GM19395 (cell line): ENCODE results near the gene BICDL1.

Source experiments
- ATAC-seq: cut with Tn5 transposase; IDR thresholded peaks from one replicate; pipeline ENCODE4 v1.9.1; 2021; ENCODE audit warnings: mild to moderate bottlenecking, moderate library complexity; ENCODE audit not compliant: unreplicated experiment

Gene BICDL1

DNA sequence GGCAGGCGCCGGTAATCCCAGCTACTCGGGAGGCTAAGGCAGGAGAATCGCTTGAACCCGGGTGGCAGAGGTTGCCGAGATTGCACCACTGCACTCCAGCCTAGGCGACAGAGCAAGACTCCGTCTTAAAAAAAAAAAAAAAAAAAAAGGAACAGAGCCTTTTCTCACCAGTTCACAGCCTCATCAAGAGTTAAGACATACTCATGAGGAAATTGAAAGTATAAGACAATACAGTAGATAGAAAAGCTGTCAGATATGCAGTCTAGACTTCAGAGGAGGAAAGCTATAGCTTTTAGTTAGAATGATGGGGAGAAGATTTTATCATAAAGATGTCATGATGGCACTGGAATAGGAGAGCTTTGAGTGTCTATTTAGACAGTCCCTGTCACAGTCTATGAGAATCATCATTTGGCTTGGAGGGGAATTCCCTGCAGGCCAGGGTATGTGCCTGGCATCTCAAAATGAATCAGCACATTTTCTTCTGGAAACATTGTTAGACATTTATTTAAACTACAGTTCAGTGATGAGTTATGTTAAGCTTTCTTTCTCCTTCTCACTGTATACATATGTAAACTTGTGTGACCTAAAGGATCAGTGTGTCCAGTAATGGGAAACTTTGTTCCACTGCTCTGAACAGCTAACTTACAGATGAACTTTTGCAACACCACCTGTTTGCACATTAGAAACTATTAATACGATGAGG, 130.4 kb downstream of the BICDL1 start:
- peak; percentile 37 for ATAC-seq

DNA sequence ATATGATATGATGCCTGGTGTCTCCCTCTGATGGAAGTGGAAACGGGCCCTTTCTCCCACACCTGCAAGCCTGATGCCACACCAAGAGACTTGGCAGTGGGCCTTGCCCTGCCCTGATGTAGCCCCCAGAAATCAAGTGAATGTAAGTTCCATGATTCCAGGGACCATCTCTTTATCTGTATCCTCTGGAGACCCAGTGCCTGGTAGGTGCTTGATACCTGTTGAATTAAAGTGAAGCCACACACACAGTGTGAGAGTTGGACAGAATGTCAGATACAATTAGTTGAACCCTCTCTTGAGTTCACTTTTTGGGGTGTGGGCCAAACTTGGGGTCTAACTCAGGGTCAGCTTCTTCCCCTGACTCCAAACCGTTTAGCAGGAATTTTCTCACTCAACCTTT, 132.3 kb downstream of the BICDL1 start:
- ATAC-seq: no peak

DNA sequence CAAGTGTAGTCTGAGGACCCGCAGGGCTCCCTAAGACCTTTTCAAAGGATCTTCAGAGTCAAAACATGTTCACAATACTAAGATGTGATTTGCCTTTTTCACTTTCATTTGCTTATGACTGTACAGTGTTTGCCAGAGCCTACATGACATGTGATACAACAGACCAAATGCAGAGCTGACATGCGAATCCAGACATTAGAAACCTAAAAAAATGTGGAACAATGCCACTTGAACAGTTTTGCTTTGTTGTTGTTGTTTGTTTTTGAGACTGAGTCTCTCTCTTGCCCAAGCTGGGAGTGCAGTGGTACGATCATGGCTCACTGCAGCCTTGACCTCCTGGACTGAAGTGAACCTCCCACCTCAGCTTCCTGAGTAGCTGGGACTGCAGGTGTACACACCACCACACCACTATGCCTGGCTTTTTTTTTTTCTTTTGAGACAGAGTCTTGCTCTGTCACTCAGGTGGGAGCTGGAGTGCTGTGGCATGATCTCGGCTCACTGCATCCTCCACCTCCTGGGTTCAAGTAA, 132.8 kb downstream of the BICDL1 start:
- peak; percentile 59 for ATAC-seq

DNA sequence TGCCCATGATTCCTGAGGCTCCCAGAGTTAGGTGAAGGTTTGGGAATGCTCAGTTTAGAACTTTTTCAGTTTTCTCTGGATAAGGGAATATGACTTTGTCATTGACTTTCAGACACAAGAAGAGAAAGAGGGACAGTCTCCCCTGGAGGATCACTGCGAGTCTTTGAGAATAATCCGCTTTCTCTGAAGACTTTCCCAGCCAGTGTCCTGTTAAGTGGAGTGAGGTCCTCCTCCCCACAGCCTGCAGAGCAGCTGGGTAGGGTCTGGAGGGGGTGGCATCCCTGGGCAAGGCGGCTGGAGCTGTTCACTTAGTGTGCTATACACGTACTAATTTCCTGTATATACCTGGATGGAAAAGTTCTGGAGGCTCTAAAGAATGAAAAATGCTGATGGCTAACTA, 136.0 kb downstream of the BICDL1 start:
- ATAC-seq: no peak

DNA sequence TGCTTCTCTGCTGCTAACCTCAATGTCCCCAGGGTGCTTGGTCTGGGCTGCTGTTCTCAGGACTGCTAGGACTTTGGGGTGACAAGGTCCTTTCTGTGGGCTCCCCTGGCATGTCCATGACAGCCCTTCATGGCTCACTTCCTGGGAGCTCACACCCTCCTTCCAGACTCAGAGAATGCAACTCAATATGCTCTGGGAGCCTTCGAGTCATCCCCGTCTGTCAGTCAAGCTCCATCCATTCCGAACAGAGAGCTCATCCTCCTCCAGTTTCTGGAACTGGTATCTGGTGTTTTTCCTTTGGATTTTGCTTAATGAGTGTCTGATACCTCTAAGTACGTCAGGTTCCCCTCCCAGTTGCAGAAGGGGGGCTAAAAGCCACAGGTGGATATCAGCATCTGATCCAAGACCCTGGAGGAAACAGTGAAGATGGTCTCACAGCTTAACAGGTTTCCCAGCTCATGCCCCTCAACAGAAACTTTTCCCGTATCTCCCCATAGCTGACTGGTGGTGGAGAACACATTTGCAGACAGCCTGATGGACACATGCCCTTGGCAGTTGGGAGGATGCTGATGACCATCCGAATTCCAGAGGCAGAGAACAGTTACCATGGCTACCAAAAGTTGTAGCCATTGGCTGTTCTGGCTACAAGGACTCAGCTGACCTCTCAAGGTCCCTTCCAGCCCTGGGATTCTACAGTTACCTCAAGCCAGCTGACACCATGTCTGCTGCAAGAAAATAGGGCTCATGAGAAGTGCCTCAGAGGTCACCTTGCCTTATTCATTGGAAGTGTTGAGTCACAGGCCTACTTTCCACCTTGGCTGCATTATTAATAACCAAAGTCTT, 137.0 kb downstream of the BICDL1 start:
- ATAC-seq: no peak

DNA sequence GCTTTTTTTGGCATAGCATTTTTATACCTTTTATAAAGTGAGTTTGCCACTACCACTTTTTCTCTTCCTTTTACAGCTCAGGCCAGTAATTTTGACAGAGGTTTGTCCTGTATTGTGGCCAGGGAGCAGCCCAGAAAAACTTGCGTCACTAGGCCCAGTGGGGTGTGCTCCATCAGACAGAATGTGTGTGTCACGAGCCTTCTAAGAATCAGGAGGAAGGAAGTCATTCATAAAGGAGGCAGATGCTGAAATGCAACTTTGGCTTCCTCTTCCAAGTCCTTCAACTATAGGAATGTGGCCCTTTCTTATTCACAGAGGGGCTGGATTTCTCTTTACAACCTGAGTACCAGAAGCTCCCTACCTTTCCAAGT, 137.6 kb downstream of the BICDL1 start:
- ATAC-seq: no peak

DNA sequence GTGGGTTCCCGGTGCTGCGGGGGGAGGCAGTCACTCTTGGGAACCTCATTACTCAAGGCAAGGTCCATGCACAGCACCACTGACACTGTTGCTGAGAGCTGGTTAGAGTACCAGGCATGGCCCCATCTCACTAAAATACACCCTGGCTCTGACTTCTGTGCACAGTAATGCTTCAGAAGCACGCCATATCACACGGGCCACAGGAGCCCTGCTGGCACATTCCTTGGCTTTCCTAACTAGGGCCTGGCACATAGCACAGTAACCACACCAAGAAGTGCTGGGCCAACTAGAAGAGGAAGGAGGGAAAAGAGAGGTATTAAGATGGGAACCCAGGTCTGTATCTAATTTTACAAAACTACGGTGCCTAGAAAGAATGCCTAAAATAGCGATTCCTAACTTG, 141.0 kb downstream of the BICDL1 start:
- ATAC-seq: no peak

DNA sequence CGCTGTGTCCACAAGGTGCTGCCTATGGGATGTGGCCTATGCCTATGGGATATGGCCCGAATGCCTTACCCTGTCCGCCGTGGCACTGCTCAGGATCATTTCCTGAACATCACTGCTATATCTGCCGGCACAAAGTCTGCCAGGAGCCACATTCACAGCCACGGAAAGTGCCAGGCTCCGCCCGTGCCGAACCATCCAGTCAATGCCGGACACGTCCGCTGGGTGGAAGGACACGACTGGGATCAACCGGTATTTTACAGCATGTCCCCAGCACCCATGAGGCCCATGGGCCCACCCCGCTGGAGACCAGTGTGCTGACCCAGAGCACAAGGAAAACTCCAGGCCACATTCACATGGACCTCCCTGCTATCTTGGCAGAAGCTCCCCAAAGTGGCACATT, 142.1 kb downstream of the BICDL1 start:
- no peak for ATAC-seq

DNA sequence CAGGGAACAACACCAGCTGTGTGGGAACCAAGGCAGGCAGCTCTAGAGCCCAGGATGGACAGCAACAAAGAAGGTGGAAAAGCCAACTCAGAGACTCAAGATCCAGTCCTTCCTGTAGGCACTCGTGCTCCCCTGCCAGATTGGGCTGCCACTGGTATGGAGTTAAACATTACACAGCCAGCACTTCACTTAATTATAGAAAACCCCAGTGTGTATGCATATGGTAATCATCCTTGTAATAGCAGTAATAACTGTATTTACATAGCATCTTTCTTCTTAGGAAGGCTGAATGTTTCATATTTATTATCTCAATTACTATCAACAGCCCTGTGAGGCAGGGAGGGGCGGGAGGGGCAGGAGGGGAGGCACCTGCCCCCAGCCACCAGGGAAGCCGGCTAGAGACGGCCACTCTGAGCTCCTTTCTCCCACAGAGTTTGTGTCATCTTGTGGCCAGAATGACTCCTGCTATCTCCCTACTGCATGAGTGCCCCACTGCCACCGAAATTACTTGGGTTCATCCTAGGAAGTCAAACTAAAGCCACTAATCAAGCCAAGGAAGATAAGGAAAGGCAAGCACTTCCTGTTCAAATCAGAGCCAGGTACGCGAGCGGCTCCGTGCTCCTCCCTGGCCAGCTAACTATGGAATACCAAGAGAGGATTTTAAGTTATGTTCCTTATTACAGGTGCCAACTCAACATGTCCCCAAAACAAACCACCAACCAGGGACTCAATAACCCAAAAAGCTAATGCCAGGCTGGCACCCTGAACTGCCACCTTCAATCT, 143.2 kb downstream of the BICDL1 start:
- ATAC-seq: peak; percentile 4

DNA sequence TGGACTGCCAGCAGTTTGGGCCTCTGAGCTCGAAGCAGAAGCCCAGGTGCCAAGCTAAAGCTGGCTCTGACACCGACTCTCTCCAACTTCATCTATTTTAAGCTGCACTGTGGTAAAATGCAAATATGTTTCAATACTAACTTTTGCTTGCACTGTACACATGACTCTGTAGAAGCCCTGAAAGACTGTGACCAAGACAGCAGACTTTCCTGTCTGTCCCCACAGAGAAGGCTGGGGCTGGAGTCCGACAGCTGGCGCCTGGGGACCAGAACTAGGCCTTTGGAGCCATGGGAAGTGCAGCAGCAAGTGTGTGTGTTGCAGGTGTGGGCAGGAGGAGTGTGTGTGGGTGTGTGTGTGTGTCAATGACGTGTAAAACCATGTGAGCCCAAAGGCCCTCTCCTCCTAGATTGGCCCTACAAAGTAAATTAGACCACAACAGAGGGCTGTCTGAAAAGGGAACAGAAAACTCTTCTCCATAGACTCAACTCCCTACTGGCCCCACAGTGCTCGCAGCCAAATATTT, 143.9 kb downstream of the BICDL1 start:
- peak; percentile 92 for ATAC-seq

DNA sequence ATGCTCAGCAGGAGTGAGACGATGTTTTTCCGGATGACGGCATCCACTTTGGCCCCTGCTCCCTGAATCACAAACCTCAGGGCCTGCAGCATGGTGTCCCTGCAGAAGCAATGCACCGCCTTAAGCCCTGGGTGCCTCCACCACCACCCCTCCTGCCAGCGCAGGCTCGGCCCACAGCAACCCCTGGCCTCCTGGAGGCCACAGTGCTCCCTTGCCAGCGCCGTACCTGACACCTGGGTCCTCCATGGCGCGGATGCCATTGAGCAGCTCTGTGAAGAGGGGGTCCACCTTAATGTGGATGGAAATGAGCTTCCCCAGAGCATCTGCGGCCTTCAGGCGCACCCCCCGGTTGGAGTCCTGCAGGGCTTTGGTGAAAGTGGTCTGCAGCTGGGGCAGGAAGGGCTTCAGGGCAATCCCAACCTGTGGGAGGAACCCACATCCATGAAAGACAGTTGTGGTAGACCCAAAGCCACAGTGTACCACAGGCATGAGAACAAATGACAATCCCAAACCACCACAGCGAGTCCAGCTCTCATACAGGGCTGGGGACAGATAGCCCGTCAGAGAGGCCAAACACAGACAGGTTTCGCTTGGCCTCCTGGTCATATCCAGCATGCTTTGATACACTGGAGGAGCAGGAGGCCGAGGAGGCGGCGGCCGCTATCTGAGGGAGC, 145.4 kb downstream of the BICDL1 start:
- no peak for ATAC-seq

DNA sequence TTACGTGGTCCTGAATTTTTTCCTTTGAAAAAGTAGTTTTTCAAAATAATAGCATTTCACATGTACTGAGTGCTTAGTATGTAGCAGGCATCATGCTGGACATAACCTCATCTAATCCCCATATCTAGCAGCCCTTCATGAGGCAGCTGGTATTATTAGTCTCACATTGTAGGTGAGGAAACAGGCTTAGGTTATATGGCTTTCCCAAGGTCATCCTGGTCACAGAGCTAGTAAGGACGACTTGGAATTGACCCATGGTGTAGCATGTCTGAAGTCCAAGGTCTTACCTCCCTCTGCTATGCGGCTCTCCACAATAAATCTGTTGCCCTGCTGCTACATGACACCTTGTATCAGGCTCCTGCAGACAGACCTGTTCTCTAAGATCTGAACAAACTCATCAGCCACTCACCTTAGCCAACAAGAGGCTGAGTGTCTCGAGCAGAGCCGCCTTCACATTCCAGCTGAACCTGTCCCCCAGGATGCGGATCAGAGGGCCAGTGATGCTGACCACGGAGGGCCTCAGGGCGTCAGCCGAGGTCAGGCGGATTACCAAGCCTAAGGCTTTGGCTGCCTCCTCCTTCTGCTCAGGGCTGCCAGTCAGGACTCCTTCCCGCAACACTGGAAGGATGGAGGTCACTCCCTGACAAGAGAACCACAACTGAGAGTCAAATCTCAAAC, 147.2 kb downstream of the BICDL1 start:
- ATAC-seq: no peak

DNA sequence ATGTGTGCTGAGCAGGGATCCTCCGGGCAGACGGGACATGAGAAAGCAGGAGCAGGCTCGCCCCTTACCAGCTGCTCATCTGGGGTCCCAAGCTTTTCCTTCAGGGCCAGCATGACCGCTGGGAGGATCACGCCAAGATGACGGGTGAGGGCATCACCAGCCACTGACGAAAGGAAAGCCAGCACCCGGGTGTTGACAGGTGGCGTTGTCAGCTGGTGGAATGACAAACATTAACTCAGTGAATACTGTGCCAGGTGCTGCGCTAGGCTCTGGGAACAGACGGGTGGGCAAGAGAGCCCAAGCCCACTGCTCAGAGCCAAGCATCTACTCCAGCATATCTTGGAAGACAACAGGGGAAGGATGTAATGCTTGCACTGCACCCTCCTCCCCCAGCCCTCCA, 148.8 kb downstream of the BICDL1 start:
- ATAC-seq: no peak

DNA sequence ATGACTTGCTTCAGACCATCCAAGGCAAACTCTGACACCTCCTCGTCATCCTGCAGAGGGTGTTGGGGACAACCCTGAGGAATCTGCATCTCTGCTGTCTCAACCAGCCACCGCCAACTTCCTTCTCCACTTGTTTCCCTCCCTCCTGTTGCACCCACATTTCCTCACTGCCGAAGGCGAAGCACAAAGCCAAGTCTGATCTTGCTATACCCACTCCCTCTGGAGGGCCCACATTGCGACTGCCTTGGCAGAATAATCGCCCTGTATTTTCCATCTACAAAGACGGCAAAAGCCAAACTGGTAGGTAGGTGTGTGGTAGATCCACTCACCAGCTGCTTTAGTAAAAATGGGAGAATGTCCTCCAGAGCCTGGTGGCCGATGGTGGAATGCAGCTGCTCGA, 149.3 kb downstream of the BICDL1 start:
- no peak for ATAC-seq

DNA sequence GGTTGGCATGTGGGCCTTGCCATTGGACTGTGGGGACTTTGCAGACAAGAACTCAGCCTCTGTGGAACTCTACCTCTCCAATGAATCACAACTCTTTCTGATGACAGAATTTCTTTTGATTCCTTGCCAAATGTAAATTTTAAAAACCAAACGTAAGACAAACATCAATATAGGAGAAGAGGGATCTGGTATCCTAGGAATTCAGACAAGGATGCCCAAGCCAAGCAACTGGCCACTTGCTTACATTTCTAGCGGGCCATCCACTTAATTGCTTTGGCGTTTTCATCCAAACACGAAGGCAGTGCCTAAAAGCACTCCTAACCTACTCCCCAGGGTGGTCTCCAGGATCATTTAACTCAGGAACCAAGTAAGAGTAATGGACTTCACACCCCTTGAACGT, 150.9 kb downstream of the BICDL1 start:
- ATAC-seq: no peak

DNA sequence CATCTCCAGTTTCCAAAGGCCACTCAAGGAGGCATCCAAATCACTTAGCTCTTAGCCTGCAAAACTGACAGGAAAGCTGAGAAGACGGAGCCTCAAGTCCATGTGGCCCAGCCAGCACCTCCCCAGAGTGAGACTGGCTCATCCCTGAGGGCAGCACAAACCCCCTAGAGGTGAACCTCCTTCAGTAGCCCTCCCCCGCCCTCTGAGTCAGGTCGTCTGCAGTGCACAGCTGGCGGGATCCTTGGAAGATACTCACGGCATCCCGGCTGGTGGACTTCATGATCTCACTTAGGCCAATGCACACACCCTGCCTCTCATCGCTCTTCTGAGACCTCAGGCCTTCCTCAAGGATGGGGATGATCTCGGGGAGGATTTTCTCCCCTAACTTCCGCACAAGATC, 151.6 kb downstream of the BICDL1 start:
- no peak for ATAC-seq

DNA sequence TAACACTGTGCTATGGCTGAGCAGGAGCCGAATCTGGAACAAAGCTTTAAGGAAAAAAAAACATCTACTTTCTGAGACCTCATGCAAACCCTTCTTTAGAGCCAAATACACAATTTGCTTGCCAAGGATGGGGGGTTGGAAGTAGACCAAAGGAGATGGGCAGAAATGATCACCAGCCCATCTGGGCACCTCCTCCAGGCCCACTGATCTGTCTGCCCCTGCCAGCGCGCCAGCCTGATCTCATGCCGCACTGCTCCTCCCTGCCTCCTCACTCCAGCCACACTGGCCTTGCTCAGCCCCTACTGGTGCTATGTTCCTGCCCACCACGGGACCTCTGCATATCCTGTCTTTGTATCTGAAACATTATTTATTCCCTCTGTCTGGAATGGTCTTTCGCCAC, 152.3 kb downstream of the BICDL1 start:
- ATAC-seq: no peak

DNA sequence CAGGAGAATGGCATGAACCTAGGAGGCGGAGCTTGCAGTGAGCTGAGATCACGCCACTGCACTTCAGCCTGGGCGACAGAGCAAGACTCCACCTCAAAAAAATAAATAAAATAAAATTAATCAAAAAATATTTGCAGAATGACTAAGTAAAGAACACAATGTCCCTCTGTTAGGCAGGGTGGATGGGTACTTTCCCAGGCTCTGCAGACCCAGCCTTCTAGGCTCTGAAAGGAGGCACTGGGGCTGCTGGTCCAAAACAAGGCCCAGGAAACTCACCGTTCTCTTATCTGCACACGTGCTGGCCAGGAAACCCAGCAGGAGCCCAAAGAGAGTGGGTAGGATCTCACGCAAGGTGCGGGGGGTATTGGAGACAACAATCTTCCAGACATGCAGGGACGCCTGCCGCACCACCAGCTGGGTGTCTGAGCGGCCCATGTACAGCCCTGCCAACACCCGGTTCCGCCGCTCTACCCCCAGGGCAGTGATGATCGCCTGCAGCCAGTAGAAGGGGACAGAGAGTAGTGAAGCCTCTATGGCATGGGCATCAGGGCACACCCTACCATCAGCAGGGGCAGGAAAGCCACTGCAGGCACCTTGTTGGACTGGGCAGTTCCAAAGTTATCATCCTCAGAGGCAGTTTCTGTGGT, 153.3 kb downstream of the BICDL1 start:
- ATAC-seq: no peak
